Kidney (tissue), 14 donors: Measurements from ENCODE around the gene CYP4F8. TPM values are rescaled to one million over a fixed set of nuclear protein-coding genes. Genes with fewer than 3 reads are reported as not detected.

Experiments
- DNase-seq, 5 donors: peaks; one replicate each; pipeline ENCODE4 v3.0.0-alpha.2; 2013 to 2020
- FAIRE-seq: peaks from 2 replicates; lab custom pipeline; 2012; peaks lifted over from hg19 to GRCh38; lab: Jason Lieb, UNC
- H3K27ac ChIP-seq, 2 donors: one replicate each; pipeline ENCODE4 v1.7.0; 2013; ENCODE audit warnings: low read depth in 2 of 2, low read length in 2 of 2, inconsistent platforms in 1 of 2
- H3K27me3 ChIP-seq: one replicate; pipeline ENCODE4 v1.7.1; 2013; ENCODE audit warnings: low read length, inconsistent platforms; ENCODE audit not compliant: control insufficient read depth, insufficient read depth
- H3K36me3 ChIP-seq, 3 donors: one replicate each; pipeline versions ENCODE4 v1.7.0 to v1.7.1; 2013; ENCODE audit warnings: low read length in 3 of 3, control low read depth in 1 of 3, inconsistent platforms in 1 of 3; ENCODE audit not compliant: insufficient read depth in 3 of 3, control insufficient read depth in 2 of 3
- H3K4me1 ChIP-seq, 3 donors: one replicate each; pipeline versions ENCODE4 v1.7.0 to v1.7.1; 2013; ENCODE audit warnings: low read length in 3 of 3, inconsistent platforms in 1 of 3, low read depth in 1 of 3; ENCODE audit not compliant: control insufficient read depth in 2 of 3, insufficient read depth in 2 of 3
- H3K4me3 ChIP-seq, 3 donors: one replicate each; pipeline versions ENCODE4 v1.7.0 to v1.8.1; 2013; ENCODE audit warnings: low read length in 3 of 3, control low read depth in 1 of 3, inconsistent platforms in 1 of 3
- H3K9ac ChIP-seq, 3 donors: one replicate each; pipeline versions ENCODE4 v1.7.0 to v1.7.1; 2013; ENCODE audit warnings: low read length in 3 of 3, control low read depth in 1 of 3, inconsistent platforms in 1 of 3
- H3K9me3 ChIP-seq, 3 donors: one replicate each; pipeline versions ENCODE4 v1.7.0 to v1.7.1; 2013; ENCODE audit warnings: low read length in 3 of 3, control low read depth in 1 of 3, inconsistent platforms in 1 of 3; ENCODE audit not compliant: control insufficient read depth in 2 of 3, insufficient read depth in 1 of 3
- intact Hi-C: fragments of 100-400 bp; cut with DNase I; formaldehyde crosslinking; loops from one replicate; pipeline ENCODE4 v1.11.1; 2022
- polyA plus RNA-seq: library from polyadenylated mRNA; stranded (reverse); fragments of 350-450 nt; fragmentation: Illumina TruSeq; extraction: RNeasy Lipid Tissue Mini Kit (QIAGEN cat#74804); gene quantifications from one replicate; pipeline ENCODE4 v1.2.3, GENCODE V29; 2014; ENCODE audit warnings: low read depth, low replicate concordance; ENCODE audit not compliant: insufficient read depth
- total RNA-seq: library from RNA; stranded (reverse); fragmentation: NEBNext Ultra II Directional; extraction: Animal tissue kit (Norgen Biotek cat#: 25700); gene quantifications from one replicate; pipeline ENCODE4 v1.2.1, GENCODE V29; 2021
- TF ChIP-seq, protein P1 (sequence below): IDR thresholded peaks from 3 replicates; pipeline ENCODE4 v1.5.1; 2012; ENCODE audit warnings: mild to moderate bottlenecking, moderate library complexity, borderline replicate concordance; ENCODE audit not compliant: insufficient read depth; ENCODE audit errors: extremely low read depth
- donor health status: control.
- donor health status: control.
- donor health status: control.
- donor health status: control.
- donor health status: control.
- donor health status: DM: yes; HTN: yes; CAD: no.
- donor health status: Normal renal cell carcinoma (clear cell type).

Gene CYP4F8
- total and polyA plus RNA-seq, 2 donors from 2014 or later = not detected

DNA sequence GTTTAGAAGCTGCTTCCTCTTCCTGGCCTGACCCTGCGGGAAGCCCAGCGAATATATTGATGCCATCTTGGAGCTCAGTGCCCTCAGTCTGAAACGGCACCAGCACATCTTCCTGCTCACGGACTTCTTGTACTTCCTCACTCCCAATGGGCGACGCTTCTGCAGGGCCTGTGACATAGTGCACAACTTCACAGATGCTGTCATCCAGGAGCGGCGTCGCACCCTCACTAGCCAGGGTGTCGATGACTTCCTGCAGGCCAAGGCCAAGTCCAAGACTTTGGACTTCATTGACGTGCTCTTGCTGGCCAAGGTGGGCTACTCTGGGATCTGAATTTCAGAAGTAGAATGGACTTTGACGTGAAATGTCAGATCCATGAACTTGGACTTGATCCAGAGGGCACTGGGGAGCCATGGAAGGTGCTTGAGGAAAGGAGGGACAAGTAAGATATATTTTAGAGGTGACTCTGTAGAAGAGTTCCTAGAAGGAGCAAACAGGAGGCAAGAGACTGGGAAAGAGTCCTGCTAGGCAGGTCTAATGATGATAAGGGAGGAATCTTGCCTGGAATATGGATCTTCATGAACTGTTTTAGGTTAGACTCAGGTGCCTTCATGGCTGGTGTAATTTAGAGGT lies 38.4 kb upstream of the CYP4F8 start:
- Histone ChIP-seq H3K4me1 (no peaks in the 10 kb centered on the region), H3K4me3 (no peak overlapping the region), H3K36me3 (no peaks in the 10 kb centered on the region), H3K27ac (no peak overlapping the region), H3K27me3 (no peaks in the 10 kb centered on the region), H3K9me3 (no peaks in the 10 kb centered on the region), H3K9ac (no peak overlapping the region)
- intact Hi-C loops = no loop called here
- DNase-seq (no peak), FAIRE-seq (no peak)
- TF ChIP-seq, protein P1, sequence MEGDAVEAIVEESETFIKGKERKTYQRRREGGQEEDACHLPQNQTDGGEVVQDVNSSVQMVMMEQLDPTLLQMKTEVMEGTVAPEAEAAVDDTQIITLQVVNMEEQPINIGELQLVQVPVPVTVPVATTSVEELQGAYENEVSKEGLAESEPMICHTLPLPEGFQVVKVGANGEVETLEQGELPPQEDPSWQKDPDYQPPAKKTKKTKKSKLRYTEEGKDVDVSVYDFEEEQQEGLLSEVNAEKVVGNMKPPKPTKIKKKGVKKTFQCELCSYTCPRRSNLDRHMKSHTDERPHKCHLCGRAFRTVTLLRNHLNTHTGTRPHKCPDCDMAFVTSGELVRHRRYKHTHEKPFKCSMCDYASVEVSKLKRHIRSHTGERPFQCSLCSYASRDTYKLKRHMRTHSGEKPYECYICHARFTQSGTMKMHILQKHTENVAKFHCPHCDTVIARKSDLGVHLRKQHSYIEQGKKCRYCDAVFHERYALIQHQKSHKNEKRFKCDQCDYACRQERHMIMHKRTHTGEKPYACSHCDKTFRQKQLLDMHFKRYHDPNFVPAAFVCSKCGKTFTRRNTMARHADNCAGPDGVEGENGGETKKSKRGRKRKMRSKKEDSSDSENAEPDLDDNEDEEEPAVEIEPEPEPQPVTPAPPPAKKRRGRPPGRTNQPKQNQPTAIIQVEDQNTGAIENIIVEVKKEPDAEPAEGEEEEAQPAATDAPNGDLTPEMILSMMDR = no peak

DNA sequence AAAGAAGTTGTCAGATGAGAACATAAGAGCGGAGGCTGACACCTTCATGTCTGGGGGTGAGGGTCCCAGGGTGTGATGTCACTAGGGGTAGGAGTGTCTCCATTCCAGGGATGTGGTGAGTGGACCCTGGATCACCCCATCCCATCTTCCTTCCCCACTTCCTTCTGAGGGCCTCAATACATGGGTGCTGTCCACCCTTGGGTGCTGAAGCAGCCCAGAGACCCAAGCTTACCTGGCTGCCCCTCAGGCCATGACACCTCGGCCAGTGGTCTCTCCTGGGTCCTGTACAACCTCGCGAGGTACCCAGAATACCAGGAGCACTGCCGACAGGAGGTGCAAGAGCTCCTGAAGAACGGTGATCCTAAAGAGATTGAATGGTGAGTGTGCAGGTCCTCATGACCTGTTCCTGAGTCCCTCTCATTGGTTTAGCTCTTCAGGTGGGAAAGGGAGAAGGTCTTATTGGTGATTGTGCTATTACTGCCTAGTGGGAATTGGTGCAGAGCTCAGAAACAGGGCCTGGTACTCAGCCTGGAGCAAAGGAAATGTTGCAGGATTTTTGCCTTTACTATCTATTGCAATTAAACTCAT lies 37.7 kb upstream of the CYP4F8 start:
- H3K27me3 ChIP-seq = no peaks in the 10 kb centered on the region
- no peaks in the 10 kb centered on the region for H3K4me1 ChIP-seq
- no peaks in the 10 kb centered on the region for H3K9me3 ChIP-seq
- no peak overlapping the region for H3K9ac ChIP-seq
- TF ChIP-seq, protein P1 = no peak
- DNase-seq (no peak), FAIRE-seq (no peak)
- H3K27ac ChIP-seq = no peak overlapping the region
- H3K36me3 ChIP-seq = no peaks in the 10 kb centered on the region
- intact Hi-C loops = no loop called here
- no peak overlapping the region for H3K4me3 ChIP-seq

DNA sequence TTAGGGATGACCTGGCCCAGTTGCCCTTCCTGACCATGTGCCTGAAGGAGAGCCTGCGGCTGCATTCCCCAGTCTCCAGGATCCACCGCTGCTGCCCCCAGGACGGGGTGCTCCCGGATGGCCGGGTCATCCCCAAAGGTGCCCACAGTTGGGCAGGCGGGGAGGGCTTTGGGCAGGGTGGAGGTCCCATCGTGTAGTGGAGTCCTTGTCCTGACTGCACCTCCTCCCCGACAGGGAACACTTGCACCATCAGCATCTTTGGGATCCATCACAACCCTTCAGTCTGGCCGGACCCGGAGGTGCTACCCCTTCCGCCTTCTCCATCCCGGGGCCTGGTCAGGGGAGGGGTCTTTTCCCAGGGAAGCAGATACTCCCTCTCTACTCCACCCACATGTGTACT lies 31.7 kb upstream of the CYP4F8 start:
- H3K9me3 ChIP-seq = no peaks in the 10 kb centered on the region

More for the DNA sequence above, 31.7 kb upstream of the CYP4F8 start:
- FAIRE-seq = no peak
- TF ChIP-seq, protein P1 = no peak
- Histone ChIP-seq H3K36me3 (no peaks in the 10 kb centered on the region), H3K27me3 (no peaks in the 10 kb centered on the region), H3K27ac (no peak overlapping the region), H3K4me3 (no peak overlapping the region), H3K9ac (no peak overlapping the region), H3K4me1 (peaks cover 0 to 2% (median 0%) of the 10 kb centered on the region in 3 donors)
- intact Hi-C loops = no loop called here
- no peak for DNase-seq
